ENCODE results near the gene CDC16. TPM values are rescaled to one million over a fixed set of nuclear protein-coding genes. Genes with fewer than 3 reads are reported as not detected.

The CDC16 gene
- total and polyA plus RNA-seq, 2 of the 8 experiments (the other 6 are each of a cell fraction or from before 2014, with no cell fraction given) = 42.5 to 83.4 TPM

- FAIRE-seq = no peak
Measured at GRCh38 chr13:114234266-114234644, 442 bp upstream of the CDC16 start.

More at GRCh38 chr13:114234266-114234644, 442 bp upstream of the CDC16 start:
- Histone ChIP-seq H4K5ac (ENCODE audit: insufficient read length, low read depth, low read length) (no peak overlapping the region), H3K4me3 (ENCODE audit: extremely low read depth in 1 of 4, insufficient read depth in 2 of 4, low read depth in 3 of 4, low read length in 4 of 4) (peak overlapping the region in 1 of 4 experiments; percentile 88; a peak in 2 of 8 replicates), H3K79me1 (ENCODE audit: low read depth, low read length) (peaks cover 2% of the 10 kb centered on the region; the same call in 1 of the 2 replicates), H3K23me2 (ENCODE audit: low read depth, low read length) (peaks cover 4% of the 10 kb centered on the region), H4K91ac (replicated peaks; ENCODE audit: insufficient read length, low read length) (no peak overlapping the region), H2BK120ac (replicated peaks; ENCODE audit: low read depth, low read length) (no peak overlapping the region), H2AK5ac (ENCODE audit: low read depth, low read length) (no peak overlapping the region; the same call in 1 of the 2 replicates), H3K27ac (ENCODE audit: low read depth, low read length) (no peak overlapping the region), H2BK5ac (ENCODE audit: low read depth, low read length) (no peak overlapping the region), H3K27me3 (replicated peaks in 1 of 4; ENCODE audit: control insufficient read depth in 3 of 4, extremely low read depth in 1 of 4, insufficient read depth in 3 of 4, low read length in 3 of 4) (no peaks in the 10 kb centered on the region), H3K9ac (replicated peaks in 1 of 4; ENCODE audit: extremely low read depth in 1 of 4, low read depth in 3 of 4, low read length in 3 of 4) (no peak overlapping the region), H4K8ac (ENCODE audit: extremely low read depth, insufficient read depth, low read length) (peak overlapping the region; percentile 64; the same call in 1 of the 2 replicates), H3K4me2 (ENCODE audit: insufficient read depth in 1 of 2, low read depth in 2 of 2, low read length in 2 of 2) (peak overlapping the region; percentile 2 to 20; a peak in 1 of 4 replicates), H3K36me3 (ENCODE audit: control insufficient read depth in 2 of 4, insufficient read depth in 4 of 4, low read length in 3 of 4) (peaks cover 10 to 27% (median 19%) of the 10 kb centered on the region in 4 experiments), H3K4ac (replicated peaks; ENCODE audit: insufficient read length, low read depth, low read length) (no peak overlapping the region), H3K9me3 (ENCODE audit: insufficient read depth in 2 of 2, low read depth in 1 of 2, low read length in 1 of 2) (no peaks in the 10 kb centered on the region), H3K56ac (replicated peaks; ENCODE audit: insufficient read length, low read depth, low read length) (no peak overlapping the region), H2BK12ac (ENCODE audit: low read depth, low read length) (no peak overlapping the region), H2BK20ac (ENCODE audit: low read length) (no peak overlapping the region; the same call in 1 of the 2 replicates), H2BK15ac (ENCODE audit: low read length) (no peak overlapping the region), H3K4me1 (replicated peaks in 1 of 4; ENCODE audit: control insufficient read depth in 3 of 4, insufficient read depth in 4 of 4, low read length in 3 of 4) (peaks cover 9 to 20% (median 13%) of the 10 kb centered on the region in 4 experiments; a peak in 6 of 7 replicates), H3K23ac (ENCODE audit: insufficient read length) (no peak overlapping the region), H3K14ac (ENCODE audit: insufficient read length) (no peak overlapping the region), H2AFZ (ENCODE audit: low read length) (no peak overlapping the region), H3K79me2 (ENCODE audit: control insufficient read depth in 1 of 2, insufficient read depth in 2 of 2, low read length in 2 of 2) (peaks cover 6 to 21% of the 10 kb centered on the region in 2 experiments; a peak in 3 of 4 replicates), H4K20me1 (replicated peaks in 1 of 2; ENCODE audit: control insufficient read depth in 1 of 2, insufficient read depth in 2 of 2, low read length in 2 of 2) (peaks cover 5 to 8% of the 10 kb centered on the region in 2 experiments), H3K18ac (ENCODE audit: extremely low read depth, low read length) (no peak overlapping the region)
- POLR2A ChIA-PET (ENCODE audit: partially characterized antibody) = no interaction called here
- WGBS, 2 experiments (ENCODE audit: extremely low coverage in 1 of 2, insufficient coverage in 1 of 2, insufficient read length in 1 of 2, insufficient replicate concordance in 2 of 2, low coverage in 1 of 2, low lambda C conversion rate in 2 of 2, missing lambda C conversion rate in 1 of 2) = 51% methylated on average over 4 of the region's 4 CpGs; no CpG with 5 or more reads in 1 of the 2 experiments
- TF ChIP-seq CREB1 (IDR thresholded peaks at IDR 0.05) = no peak
- CTCF ChIA-PET (ENCODE audit: partially characterized antibody) = no interaction called here
- no peak for DNase-seq (ENCODE audit: low read depth in 1 of 2, low spot score in 2 of 2)
